Activated CD8-positive, alpha-beta memory T cell treated with anti-CD3 and anti-CD28 coated beads, Interleukin-2, amount 50 U/mL, for 4 hours (primary cell): ENCODE data around the gene THRSP.

Experiments used
- DNase-seq: peaks from one replicate; pipeline ENCODE4 v3.0.0-alpha.2; 2020

The THRSP gene

GRCh38 chr11:78100676-78101472, 37.2 kb downstream of the THRSP start:
- no peak for DNase-seq

- DNase-seq: no peak
Observed at GRCh38 chr11:78109081-78110015, 45.7 kb downstream of the THRSP start.

- no peak for DNase-seq
Observed at GRCh38 chr11:78110351-78110750, 46.7 kb downstream of the THRSP start.

- DNase-seq: no peak
Observed at GRCh38 chr11:78110830-78111229, 47.2 kb downstream of the THRSP start.

- no peak for DNase-seq
Observed at GRCh38 chr11:78111298-78111697, 47.6 kb downstream of the THRSP start.

- DNase-seq: no peak
Observed at GRCh38 chr11:78112582-78113275, 49.1 kb downstream of the THRSP start.
